HG02610 (cell line): ENCODE results near the gene LRMDA.

Experiments used
- ATAC-seq: cut with Tn5 transposase; IDR thresholded peaks from one replicate; pipeline ENCODE4 v1.9.1; 2021; ENCODE audit warnings: mild to moderate bottlenecking, moderate library complexity; ENCODE audit not compliant: unreplicated experiment

LRMDA gene

DNA sequence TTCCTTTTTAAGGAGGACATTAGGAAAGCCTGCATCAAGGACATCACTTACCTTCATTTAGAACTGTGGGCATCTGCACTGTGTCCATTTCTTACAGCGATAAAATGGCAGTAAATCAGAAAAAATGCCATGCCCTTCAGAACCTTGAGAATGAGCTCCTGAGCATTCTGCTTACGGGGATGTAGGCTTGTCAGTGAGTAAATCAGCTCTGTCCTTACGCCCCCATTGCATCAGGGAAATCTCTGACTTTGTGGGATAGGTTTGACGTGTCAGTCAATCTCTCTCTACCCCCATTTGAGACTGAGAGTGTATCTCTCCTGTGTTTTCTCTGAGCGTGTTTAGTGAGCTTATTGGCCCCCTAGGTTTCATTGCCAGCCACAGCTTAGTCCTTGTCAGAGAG is 837.1 kb downstream of the LRMDA start:
- ATAC-seq: no peak

DNA sequence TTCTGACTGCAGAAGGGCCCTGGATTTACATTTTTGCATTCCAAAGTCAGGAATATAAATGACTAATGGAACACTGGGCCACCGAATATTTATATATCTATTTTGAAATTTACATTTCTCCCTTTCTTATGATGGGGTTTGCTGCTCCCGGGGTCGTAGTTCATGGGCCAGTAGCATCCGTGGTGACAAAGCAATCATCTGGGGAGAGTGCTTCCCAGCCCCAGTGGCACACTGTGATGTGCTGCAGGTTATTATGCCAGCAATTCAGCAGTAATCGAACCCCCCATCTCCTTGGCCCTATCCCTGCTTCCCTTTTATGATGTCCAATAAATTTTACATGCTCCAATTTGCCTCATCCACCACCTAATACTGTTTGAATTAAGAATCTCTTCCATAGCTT is 837.5 kb downstream of the LRMDA start:
- ATAC-seq: no peak

DNA sequence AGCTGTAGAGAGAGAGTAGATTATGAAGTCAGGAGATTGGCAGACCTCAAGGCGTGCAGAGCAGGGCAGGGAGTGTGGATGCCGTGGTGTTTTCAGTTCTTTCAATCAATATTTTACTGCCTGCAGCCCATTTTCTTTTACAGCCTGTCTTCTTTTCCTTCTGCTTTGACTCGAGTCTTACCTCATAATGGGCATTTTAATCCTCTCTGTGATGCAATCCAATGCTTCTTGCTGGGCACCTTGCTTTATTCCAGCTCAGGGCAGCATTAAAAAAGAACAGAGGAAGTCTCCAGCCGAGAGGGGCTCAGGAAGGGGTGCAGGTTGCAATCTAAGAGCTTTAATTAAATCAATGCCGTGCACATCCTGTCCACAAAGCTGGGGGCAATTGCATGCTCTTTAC is 839.0 kb downstream of the LRMDA start:
- ATAC-seq: no peak

DNA sequence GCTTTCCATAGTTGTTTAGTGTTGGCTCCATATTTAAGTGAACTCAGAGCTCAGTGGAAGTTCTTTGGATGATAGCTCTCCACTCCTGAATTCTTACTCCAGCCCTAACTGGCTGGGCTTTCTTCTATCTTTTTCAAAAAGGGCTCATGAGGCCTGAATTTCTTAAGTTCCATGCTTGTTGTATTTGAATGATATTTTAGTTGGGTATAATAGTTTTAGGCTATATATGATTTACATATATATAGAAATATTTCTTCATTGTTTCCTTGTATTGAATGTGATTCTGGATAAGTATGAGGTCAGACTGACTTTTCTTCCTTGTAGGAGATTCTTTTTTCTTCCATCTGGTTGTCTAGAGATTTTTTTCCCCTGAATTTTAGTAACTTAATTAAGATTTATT is 843.5 kb downstream of the LRMDA start:
- ATAC-seq: no peak

DNA sequence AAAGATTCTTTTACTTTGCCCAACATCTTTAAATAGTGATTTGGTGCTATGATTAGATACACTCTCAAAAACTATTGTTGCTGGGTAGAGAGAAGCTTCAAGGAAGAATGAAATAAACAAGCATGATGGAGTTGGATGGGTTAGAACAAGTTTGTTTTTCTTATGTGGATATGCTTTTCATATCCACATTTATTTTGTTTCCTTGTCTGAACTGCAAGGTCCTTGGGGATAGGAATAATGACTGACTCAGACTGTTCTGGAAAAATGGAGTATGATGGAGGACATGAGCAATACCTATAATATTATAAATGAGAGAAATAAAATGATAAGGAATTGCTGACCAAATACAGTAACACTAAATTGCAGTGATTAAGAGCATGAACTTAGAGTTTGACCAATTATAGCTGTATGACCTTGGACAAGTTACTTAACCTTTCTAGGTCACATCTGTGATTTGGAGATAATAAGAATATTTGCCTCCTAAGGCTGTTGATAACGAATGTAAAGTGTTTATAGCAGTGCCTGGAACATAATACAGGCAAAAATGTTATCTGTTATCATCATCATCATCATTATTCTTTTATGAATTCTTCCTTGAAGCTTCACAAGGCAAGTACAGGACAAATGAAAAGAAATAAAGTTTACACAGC is 847.5 kb downstream of the LRMDA start:
- no peak for ATAC-seq

DNA sequence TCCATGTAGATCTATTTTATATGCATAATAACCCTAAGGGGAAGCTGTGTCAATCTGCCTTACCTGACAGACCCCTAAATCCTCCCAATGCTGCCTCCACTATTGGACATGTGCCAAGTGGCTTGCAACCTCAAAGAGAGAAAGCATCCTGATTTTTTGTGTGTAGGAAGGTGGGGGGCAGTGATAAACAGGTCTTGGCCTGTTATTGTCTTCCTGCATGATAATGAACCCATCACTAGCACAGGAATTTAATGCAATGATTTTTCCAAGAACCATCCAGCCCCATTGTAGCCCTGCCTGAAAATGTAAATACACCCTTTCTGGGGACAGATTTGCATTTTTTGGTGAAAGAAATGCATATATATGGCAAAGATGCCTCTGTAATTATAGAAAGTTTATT is 850.2 kb downstream of the LRMDA start:
- no peak for ATAC-seq

DNA sequence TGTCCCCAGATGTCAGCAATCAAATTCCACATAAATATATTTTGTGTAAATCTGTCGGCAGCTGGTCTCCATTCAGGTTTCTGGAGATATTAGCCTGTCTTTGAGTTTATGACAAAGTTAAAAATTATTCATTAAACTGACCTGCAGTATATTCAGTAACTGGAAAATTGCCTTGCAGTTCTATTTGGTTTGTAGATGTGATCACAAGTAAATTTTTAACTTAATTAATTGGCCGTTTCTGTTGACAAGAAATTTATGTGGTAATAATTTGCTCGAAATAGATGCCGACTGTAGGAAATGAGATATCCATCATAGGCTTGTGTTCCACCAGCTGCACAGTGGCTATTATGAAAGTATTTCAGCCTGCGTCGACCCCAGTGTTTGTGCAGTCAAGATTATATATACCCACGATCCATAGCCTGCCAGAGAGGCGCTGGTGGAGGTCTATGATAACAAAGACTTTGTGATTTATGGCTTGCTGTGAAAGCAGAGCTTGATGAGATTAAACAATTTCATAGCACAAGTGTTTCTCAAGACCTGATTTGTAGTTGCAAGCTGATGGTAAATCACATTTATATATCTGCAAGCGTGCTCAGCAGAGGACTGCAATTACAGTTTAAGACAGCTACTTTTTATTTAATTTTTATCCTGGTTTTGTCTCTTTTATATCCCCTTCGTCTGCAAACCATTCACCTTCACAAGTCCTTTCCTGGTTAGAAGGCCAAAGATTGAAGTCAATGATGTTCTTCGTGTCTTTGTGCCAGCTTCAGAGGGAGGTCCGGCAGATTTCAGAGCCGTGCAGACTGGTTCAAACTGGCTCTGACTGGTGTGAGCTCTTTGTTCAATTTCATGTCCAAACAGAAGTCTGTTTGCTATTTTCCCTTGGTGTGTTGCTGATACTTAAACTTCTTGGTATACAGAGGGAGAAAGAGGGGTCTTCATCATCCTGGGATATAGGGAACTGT is 850.9 kb downstream of the LRMDA start:
- ATAC-seq: no peak

DNA sequence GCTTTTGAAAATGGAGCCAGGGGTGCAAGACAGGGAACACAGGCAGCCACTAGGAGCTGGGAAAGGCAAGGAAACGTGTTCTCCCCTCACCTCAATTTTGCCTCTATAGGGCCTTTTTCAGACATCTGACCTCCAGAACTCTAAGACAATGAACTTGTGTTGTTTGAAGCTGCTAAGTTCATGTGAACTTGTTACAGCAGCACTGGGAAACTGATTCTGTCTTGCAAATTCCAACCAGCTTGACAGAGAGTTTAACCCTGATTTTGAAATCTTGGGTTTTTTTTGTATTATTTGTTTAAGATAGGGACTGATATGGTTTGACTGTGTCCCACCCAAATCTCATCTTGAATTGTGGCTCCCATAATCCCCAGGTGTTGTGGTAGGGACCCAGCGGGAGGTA is 852.9 kb downstream of the LRMDA start:
- ATAC-seq: no peak

DNA sequence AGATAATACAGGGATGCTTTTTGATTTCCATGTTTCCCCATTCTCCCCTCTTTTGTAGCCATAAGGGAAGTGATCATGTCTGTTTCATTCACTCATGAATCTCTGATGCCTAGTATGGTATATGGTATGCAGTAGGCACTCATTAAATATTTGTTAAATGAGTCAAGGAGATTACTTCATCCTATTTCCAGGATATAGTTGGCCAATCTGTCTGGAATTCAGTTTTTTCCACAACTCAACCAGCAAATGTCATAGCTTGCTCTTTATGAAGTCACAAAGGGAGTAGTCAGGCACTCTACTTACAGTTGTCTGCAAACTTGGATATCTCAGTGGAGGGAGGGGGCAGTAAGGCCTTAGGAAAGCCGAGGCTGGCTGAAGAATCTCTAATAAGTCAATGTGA is 853.6 kb downstream of the LRMDA start:
- ATAC-seq: no peak

DNA sequence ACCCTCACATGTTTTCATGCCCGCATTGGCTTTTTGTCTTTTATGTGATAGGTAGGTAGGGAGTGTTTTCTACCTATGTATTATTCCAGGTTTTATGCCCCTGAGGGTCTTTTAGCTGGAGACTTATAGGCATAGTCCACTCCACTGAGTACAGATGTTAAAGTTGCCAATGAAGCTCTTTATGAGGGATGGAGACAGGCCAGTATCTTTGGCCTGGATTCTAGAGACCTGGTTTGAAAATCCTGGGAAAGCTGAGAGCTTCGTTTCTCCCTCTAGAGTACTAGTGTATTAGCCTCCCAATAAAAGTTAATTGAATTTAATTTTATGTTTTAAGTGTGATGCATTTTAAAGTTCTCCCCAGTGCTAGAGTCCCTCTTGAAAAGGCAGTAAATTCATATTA is 854.1 kb downstream of the LRMDA start:
- no peak for ATAC-seq

DNA sequence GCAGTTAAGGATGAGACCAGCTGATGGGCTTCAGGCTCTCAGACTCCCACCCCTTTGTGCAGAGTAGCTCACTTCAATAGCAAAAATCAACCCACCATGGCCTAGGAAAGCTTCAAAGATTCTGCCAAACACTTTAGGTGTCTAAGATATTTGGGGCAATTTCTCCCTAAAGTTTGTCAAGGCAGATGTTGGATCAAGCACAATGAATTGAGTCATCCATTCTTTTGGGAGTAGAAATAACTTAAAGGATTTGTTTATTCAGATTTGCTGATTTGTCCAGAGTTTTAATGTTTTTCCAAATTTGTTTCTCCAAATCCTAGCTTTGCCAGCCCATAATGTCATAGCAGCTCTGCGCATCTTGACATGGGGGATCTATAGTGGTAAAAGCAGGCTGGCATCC is 855.1 kb downstream of the LRMDA start:
- no peak for ATAC-seq

DNA sequence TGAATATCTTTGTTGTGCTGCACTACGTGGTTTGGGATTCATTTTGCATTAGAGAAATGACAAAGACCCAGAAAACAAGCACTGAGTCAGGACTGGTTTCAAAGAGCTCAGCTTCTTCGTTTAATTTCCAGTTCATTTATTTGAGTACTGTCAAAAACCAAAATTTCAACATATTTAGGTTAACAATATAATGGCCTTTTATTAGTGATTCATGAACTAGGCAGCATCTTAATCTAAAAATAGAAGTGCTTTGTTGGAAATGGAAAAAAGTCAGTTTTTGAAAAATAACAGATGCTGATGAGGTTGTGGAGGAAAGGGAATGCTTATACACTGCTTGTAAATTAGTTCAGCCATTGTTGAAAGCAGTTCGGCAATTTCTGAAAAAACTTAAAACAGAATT is 856.4 kb downstream of the LRMDA start:
- no peak for ATAC-seq

DNA sequence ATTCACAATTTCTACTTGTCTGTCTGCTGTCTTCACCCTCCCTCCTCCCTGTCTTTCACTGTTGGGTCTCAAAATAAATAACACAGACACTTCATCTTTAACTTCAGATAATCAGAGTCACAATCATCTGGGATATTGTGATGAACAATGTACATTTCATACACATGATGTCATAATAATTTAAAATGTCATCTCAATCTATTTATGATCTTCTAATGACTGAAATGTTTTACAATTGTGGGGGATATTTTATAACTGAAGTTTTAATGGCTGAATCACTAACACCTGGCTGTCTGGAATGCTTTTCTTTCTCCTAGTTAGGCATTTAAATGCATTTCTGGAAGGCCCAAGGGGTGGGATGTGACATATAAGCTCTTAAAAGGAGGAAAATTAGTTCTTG is 859.8 kb downstream of the LRMDA start:
- no peak for ATAC-seq

DNA sequence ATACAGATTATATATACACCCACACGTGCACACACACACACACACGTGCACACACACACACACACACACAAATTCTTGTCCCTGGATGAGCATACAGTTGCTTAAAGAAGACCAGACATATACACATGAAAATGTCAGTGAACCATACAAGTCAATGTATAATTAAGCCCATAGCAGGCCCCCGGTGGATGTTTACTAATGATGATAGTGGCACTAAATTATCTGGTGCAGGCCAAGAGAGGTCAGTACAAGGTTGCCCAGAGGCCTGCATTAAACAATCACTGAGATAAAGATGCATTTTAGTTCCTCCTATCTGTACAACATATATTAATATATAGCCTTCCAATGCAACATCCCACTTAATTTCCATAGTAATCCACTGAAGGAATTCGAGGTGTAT is 860.5 kb downstream of the LRMDA start:
- no peak for ATAC-seq

DNA sequence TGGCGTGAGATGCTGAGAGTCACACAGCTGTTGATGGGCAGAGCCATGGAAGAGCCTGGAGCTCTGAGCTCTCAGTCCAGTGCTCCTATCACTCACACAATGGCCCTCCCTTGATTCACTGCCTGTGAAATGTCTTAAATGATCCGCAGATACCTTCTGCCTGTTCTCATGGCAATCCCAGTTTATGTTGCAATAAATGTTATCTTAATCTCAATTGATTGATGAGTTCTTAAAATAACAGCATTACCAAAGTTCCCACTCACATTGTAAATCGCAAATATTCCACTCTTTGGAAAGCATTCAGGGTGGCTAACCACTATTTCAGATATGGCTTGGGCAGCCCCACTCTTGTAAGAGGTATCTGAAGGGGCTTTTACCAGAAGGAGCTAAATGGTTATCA is 865.5 kb downstream of the LRMDA start:
- ATAC-seq: no peak

DNA sequence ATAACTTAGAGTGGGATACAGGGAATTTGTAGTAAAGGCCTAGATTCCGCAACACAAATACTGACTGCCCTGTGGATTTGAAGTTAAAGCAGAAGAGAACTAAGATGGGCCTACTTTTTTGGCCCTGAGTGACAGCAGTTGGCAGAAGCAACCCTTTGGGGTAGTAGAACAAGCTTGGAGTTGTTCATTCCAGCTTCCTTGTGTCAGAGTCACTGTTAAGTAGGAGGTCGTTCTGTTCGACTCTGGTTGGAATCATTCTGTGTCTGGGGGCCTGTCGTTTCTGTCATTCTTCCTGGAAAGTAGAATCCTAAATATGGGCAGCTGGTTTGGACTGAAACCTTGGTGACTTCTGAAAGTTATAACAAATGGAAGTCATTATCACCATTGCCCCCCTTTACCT is 865.9 kb downstream of the LRMDA start:
- no peak for ATAC-seq

DNA sequence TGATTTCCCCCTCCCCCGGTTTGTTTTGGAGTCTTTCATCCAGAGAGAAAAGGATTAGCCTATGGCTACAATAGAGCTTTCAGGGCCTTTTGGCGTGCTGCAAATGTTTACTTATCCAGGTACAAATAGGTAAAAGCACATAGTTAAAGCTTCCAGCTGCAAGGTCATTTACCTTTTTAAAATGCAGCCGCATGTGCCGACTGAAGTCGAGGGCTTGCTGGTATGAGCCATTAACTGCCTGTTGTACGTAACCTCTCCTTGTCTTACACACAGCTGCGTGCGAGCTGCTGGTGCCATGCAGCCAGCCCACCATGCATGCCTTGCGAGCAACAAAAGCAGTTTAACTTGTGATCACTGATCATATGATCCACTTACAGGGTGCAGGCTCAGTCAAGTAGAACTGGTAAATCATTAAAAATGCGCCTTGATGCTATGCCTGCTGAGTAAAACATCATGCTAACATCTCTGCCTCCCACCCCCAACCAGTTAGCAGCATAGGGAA is 866.4 kb downstream of the LRMDA start:
- no peak for ATAC-seq

DNA sequence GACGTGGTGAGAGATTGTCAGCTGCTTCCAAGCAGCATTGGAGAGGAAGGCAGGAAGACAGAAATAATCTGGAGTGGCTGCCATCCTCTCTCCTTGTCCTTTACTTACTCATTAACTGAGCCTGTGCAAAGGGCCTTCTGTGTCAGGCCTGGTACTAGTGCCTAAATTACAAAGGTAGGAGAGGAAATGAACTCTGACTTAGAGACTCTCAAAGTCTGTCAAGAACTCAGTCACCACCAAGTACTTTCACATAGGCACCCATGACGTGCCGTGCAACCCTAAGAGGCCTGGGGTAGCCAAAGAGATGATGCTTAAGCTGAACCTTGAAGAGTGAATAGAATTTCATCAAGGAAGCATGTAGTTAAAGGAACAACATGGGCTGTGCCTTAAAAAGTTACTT is 866.9 kb downstream of the LRMDA start:
- ATAC-seq: no peak

DNA sequence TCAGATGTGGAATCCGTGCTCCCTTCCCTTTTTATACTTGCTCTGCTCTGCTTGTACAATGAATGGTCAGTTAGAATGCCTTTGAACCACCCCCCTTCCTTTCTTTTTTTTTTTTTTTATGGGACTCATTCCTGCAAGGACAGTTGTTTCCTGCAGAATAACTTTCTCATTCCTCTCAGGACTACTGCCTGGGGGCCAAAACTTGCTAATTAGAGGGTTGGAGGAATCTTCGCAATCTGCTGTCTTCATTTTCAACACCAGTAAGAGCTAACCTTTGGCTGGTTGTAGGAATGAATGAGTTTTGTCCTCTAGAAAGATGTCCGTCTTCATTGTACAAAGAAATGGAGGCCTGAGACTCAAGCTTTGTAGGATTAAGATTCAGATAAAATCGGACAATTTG is 868.1 kb downstream of the LRMDA start:
- no peak for ATAC-seq

DNA sequence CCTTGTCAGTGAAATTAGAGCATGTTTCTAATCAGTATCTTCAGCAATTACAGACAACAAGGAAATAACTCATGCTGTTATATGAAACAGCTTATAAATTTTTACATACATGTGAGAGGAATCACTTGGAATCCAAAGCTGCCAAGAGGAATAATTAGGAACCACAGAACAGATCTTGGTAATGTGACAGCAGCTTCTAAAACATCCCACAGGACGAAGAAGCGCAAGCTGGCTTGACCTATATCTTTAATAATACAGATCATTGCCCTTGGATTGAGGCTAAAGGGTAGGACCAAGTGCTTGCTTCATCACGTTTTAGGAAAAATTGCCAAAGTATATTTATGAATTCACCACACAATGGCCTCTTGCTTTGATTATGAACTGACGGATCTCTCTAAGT is 869.8 kb downstream of the LRMDA start:
- ATAC-seq: no peak

DNA sequence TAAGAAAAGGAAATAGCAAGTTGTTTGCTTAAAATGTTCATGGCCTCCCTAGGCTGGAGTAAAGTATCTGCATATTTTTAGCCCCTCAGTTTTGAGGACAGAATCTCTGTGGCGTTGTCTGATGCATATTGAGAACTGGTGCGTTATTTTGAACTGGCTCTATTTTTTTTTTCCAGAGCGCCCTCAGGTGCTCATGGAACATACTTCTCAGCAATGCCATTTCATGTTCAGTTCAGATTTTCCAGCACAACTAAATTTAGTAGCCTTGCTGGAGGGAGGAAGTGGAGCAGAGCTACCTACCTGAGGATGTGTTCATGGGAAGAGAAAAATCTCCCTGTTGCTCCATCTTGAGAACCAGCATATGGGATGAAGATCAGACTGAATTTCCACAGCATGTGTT is 870.5 kb downstream of the LRMDA start:
- ATAC-seq: no peak

DNA sequence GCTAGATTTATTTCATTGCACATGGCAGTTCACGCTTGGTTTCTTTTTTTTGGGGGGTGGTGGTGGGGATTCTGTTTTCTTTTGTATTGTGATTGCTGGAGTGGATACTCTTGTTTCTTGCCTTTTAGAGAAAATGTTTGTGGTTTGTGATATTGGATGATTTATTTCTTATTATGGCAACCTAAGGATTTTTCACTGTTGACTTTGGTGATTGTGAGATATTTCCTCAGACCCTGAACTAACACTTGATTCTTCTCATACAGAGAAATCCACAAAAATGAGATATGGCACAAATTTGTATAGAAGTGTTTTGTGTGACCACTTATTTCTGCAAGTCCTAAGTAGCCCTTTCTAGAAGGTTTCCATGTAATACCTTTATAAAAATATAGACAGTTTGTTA is 871.1 kb downstream of the LRMDA start:
- no peak for ATAC-seq
